Lung microvascular endothelial cell (primary cell): ENCODE results near the gene RHBDD1. TPM values are rescaled to one million over a fixed set of nuclear protein-coding genes. Genes with fewer than 3 reads are reported as not detected.
A peak's percentile ranks its signal among the peaks of the same experiment; 100 is the strongest.

Experiments used
- DNase-seq, 2 donors: peaks; one replicate each; pipeline versions ENCODE4 v3.0.0 to v3.0.0-alpha.2; 2010; ENCODE audit warnings: low read depth in 2 of 2
- total RNA-seq: library from RNA; depleted of rRNA; stranded (reverse); fragments of >200 nt; gene quantifications from 2 replicates; pipeline ENCODE4 v1.2.1, GENCODE V29; 2014

RHBDD1 gene
- total RNA-seq, 1 donor from 2014 or later = 13.7 TPM

GRCh38 chr2:227030789-227031188, 194.9 kb downstream of the RHBDD1 start:
- no peak for DNase-seq

DNA sequence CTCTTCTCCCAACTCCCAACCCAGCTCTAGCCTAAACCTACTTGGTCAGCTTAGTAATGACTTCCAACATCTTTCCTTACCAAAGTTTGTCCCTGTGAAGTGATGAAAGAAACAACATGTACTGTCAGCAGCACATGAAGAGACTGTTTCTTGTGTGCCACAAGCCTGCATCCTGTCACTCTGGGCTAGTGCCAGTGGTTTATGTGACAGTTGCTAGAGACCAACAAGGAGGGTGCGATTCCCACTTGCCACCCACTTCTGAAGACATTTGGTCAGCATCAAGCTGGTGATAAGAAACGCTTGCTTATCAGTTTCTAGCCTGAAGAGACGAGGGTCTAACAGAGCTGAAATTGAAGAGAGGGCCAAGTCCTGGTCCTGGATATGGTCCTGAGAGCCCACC, 195.5 kb downstream of the RHBDD1 start:
- no peak for DNase-seq

DNA sequence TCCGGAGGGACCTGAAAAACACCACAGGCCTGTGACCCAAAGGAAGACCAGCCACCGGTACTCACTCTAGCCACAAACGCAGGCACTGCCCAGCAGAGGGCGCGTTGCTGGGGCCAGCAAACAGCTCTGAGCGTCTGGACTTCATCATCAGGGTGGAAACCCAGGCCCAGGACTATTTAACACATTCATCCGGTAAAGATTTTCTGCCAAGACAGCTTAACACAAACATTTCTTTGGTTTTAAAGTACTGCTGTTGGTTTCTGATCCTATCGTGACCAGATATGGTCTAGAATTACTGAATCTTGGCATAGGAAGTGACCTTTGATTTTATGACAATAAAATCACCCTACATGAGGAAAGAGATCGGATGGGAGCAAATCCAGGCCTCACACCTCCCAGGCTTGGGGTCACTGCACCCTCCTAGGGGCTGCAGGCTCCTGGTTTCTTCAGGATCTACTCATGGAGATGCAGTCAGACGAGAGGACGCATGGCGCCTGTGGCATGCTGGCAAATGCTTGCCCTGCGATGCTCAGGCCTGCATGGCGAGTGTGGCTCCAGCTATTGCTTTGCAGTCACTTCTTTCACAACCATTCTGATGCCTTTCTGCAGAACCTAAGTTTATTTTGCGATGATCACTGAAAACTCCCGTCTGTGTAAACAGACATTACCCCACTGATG, 197.8 kb downstream of the RHBDD1 start:
- DNase-seq = peak; percentile 47 to 78

DNA sequence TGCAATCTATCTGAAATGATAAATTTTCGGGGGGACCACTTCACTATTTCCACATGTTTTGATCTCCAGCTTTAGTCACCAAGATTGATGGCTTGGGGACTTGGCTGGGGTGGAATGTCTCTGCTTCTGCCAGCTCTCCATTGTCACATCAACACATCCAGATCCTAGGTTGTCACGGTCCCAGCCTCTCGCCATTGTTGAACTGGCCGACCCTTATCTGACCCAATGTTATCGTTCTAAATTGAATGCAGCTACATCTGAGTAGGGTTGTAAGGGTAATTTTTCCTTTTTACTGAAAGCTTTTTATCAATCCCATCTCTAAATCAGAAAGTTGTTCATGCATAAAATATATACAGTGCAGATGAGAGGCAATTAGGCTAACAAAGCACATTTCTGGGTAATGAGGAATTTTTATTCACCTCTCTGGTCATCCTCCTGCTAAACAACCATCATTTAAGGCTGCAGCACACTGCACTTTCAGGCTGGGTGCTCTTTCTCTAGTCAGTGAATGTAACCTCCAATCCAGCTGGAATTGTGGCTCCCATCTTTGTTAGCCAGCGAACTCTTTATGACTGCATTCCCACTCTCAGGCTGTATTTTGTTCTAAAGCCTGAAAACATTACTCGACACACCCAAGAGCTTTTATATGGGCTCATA, 200.0 kb downstream of the RHBDD1 start:
- DNase-seq = peak in 1 of 2 donors; percentile 3

- no peak for DNase-seq
These were observed 200.7 kb downstream of the RHBDD1 start for GRCh38 chr2:227036527-227036926.

- DNase-seq = no peak
These were observed 202.8 kb downstream of the RHBDD1 start for GRCh38 chr2:227038550-227039189.

GRCh38 chr2:227043981-227044380, 208.1 kb downstream of the RHBDD1 start:
- no peak for DNase-seq

Other genes starting within 250 kb of the RHBDD1 start
- gene IRS1, start 36.2 kb upstream of the RHBDD1 start, total RNA-seq = under 0.01 TPM in 2 replicates